Keratinocyte (primary cell): ENCODE data around the gene HIVEP2. TPM values are rescaled to one million over a fixed set of nuclear protein-coding genes. Genes with fewer than 3 reads are reported as not detected.

ENCODE experiments used
- DNase-seq: peaks from one replicate; pipeline ENCODE4 v3.0.0-alpha.2; 2011; ENCODE audit warnings: low read depth, missing footprints, low spot score
- FAIRE-seq: peaks from 2 replicates; lab custom pipeline; 2011; peaks lifted over from hg19 to GRCh38; lab: Jason Lieb, UNC
- H2AFZ ChIP-seq: 2 replicates; pipeline ENCODE4 v1.6.0; 2012; ENCODE audit warnings: low read length, control low read depth, inconsistent platforms; ENCODE audit not compliant: control insufficient read depth
- H3K27ac ChIP-seq: 2 replicates; pipeline ENCODE4 v1.5.1; 2011; ENCODE audit warnings: low read length; ENCODE audit not compliant: control insufficient read depth, insufficient read depth
- H3K27me3 ChIP-seq: 3 replicates; pipeline ENCODE4 v1.6.0; 2011; ENCODE audit warnings: low read length; ENCODE audit not compliant: control insufficient read depth, insufficient read depth; ENCODE audit errors: extremely low read depth
- H3K36me3 ChIP-seq, 2 experiments: 2 replicates in 1 of 2; 3 replicates in 1 of 2; pipeline ENCODE4 v1.5.1; 2011; ENCODE audit warnings: low read length in 2 of 2, mild to moderate bottlenecking in 1 of 2; ENCODE audit not compliant: control insufficient read depth in 2 of 2, insufficient read depth in 2 of 2; ENCODE audit errors: extremely low read depth in 1 of 2
- H3K4me1 ChIP-seq: 3 replicates; pipeline ENCODE4 v1.5.1; 2011; ENCODE audit warnings: low read length; ENCODE audit not compliant: control insufficient read depth, insufficient read depth; ENCODE audit errors: extremely low read depth
- H3K4me2 ChIP-seq: 3 replicates; pipeline ENCODE4 v1.6.0; 2011; ENCODE audit warnings: low read depth, low read length; ENCODE audit not compliant: control insufficient read depth, insufficient read depth; ENCODE audit errors: extremely low read depth
- H3K4me3 ChIP-seq, 3 experiments: fragments of 200-600 bp in 1 of 3; sonication (generic) in 1 of 3; 2 replicates in 2 of 3; 3 replicates in 1 of 3; pipeline ENCODE4 v1.5.1; 2011 to 2016; ENCODE audit warnings: low read length in 3 of 3, mild to moderate bottlenecking in 3 of 3, control low read depth in 2 of 3, inconsistent platforms in 1 of 3, low read depth in 1 of 3, mixed read lengths in 1 of 3, mixed run types in 1 of 3, moderate library complexity in 1 of 3; ENCODE audit not compliant: control insufficient read depth in 2 of 3, insufficient read depth in 2 of 3; ENCODE audit errors: extremely low read depth in 1 of 3
- H3K79me2 ChIP-seq: 2 replicates; pipeline ENCODE4 v1.6.0; 2012; ENCODE audit warnings: low read length; ENCODE audit not compliant: control insufficient read depth, insufficient read depth
- H3K9ac ChIP-seq: 3 replicates; pipeline ENCODE4 v1.6.0; 2011; ENCODE audit warnings: low read length; ENCODE audit not compliant: control insufficient read depth, insufficient read depth; ENCODE audit errors: extremely low read depth
- H3K9me1 ChIP-seq: 3 replicates; pipeline ENCODE4 v1.6.0; 2011; ENCODE audit warnings: low read length; ENCODE audit not compliant: control insufficient read depth, insufficient read depth; ENCODE audit errors: extremely low read depth
- H3K9me3 ChIP-seq: 2 replicates; pipeline ENCODE4 v1.5.1; 2012; ENCODE audit warnings: low read depth, low read length; ENCODE audit not compliant: control insufficient read depth
- H4K20me1 ChIP-seq: 3 replicates; pipeline ENCODE4 v1.6.0; 2011; ENCODE audit warnings: low read length; ENCODE audit not compliant: control insufficient read depth, insufficient read depth; ENCODE audit errors: extremely low read depth
- EZH2 ChIP-seq: IDR thresholded peaks from one replicate; pipeline ENCODE4 v1.6.1; 2012; ENCODE audit warnings: inconsistent platforms, mild to moderate bottlenecking, low read length, moderate library complexity
- dilution Hi-C: fragments of 300-500 bp; cut with MboI; formaldehyde crosslinking; loops from one replicate; pipeline ENCODE4 v1.7.0; 2020; ENCODE audit warnings: low sequenced_read_pairs; ENCODE audit not compliant: extremely low pct_ligation_motif_present
- polyA plus RNA-seq, 5 experiments: library from polyadenylated mRNA; depleted of rRNA in 3 of 5; stranded (reverse) in 3 of 5; stranded (forward) in 1 of 5; unstranded in 1 of 5; fragments of >200 nt; gene quantifications; 1 replicate in 1 of 5; 2 replicates in 3 of 5; 3 replicates in 1 of 5; pipeline versions ENCODE4 v1.2.1 to v1.2.3, GENCODE V29; 2011 to 2012; ENCODE audit warnings: missing spikeins in 2 of 5, low read depth in 1 of 5, low replicate concordance in 1 of 5
- TF ChIP-seq, protein P1 (sequence below), 3 experiments: IDR thresholded peaks in 1 of 3; conservative IDR thresholded peaks in 1 of 3; optimal IDR thresholded peaks in 1 of 3; 2 replicates in 2 of 3; 3 replicates in 1 of 3; pipeline versions ENCODE3 to v1.5.1; 2011; ENCODE audit warnings: low read length in 3 of 3, mild to moderate bottlenecking in 3 of 3, moderate library complexity in 2 of 3, control low read depth in 1 of 3, inconsistent platforms in 1 of 3; ENCODE audit not compliant: insufficient read depth in 2 of 3; ENCODE audit errors: extremely low read depth in 1 of 3

Gene HIVEP2
- polyA plus RNA-seq, 1 donor (not counting 4 experiments of a cell fraction or from before 2014, with no cell fraction given) = 8.9 TPM

DNA sequence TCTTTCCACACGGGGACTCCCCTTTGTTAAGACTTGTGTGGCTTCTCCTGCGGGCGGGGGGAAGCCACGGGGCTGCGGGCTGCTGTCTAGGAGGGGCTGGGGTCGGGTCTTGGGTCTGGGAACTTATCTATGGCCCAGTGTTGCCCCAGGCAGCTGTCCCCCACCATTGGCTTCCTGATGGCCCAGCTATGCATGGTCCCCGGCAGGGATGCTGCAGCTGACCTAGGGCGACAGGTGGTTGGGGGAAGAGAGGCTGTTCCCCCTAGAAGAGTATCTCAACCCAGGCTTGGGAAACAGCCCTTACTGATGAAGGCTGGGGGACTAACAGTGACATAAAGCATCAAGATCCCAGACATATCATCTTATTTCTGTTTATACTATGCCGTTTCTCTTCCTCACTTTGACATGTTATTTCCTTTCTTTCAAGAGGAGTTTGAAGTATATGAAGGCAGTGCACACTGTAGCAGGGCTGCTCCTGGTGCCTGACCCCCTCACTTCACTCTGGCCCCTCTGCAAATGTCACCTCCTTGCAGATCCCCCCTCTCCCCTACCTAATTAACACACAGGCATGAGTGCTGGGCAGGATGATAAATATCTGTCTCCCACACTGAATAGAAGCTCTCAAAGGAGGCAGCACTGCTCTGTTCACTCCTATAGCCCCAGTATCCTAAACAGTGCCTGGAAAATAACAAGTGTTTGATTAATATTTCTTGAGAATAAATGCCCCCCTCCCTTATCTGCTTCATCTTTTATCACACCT is 87.0 kb downstream of the HIVEP2 start:
- Histone ChIP-seq H3K9me3 (no peaks in the 10 kb centered on the region), H3K36me3 (no peaks in the 10 kb centered on the region), H3K4me1 (peaks cover 14% of the 10 kb centered on the region), H2AFZ (no peak overlapping the region), H4K20me1 (no peaks in the 10 kb centered on the region), H3K9ac (no peak overlapping the region), H3K9me1 (no peaks in the 10 kb centered on the region), H3K79me2 (no peaks in the 10 kb centered on the region), H3K27me3 (no peaks in the 10 kb centered on the region), H3K4me2 (no peak overlapping the region), H3K4me3 (no peak overlapping the region), H3K27ac (no peak overlapping the region)
- no peak for FAIRE-seq
- dilution Hi-C loops = no loop called here
- no peak for TF ChIP-seq EZH2
- TF ChIP-seq, protein P1, sequence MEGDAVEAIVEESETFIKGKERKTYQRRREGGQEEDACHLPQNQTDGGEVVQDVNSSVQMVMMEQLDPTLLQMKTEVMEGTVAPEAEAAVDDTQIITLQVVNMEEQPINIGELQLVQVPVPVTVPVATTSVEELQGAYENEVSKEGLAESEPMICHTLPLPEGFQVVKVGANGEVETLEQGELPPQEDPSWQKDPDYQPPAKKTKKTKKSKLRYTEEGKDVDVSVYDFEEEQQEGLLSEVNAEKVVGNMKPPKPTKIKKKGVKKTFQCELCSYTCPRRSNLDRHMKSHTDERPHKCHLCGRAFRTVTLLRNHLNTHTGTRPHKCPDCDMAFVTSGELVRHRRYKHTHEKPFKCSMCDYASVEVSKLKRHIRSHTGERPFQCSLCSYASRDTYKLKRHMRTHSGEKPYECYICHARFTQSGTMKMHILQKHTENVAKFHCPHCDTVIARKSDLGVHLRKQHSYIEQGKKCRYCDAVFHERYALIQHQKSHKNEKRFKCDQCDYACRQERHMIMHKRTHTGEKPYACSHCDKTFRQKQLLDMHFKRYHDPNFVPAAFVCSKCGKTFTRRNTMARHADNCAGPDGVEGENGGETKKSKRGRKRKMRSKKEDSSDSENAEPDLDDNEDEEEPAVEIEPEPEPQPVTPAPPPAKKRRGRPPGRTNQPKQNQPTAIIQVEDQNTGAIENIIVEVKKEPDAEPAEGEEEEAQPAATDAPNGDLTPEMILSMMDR (optimal IDR thresholded peaks at IDR 0.05 in 1 of 3, IDR thresholded peaks at IDR 0.05 in 1 of 3, conservative IDR thresholded peaks at IDR 0.05 in 1 of 3; ENCODE audit: extremely low read depth in 1 of 3, insufficient read depth in 2 of 3, low read length in 3 of 3) = no peak
- no peak for DNase-seq

DNA sequence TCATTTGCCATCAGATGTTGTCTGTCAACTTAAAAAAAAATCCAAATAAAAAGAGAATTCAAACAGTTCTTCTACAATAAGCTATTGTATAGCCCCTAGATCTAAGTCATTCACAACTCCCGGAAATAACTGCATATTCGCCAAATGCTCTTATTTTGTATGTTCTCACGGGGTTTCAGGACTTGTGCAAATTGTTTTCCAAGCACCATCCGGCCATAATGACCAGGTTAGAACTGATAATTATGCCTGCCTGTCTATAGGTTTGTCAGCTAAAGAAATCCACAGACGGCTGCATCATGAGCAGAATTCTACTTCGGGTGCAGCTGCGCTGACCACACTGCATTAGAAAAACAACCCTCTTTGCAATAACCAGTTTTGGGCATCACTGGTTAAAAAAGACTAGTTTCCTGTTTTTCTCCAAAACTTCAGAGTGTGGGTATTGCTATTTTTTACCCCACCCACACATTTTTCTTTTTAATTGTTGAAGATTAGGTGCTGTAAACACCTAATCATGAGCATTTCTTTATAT is 87.7 kb downstream of the HIVEP2 start:
- H4K20me1 ChIP-seq = no peaks in the 10 kb centered on the region
- H3K9me1 ChIP-seq = no peaks in the 10 kb centered on the region
- no peak for TF ChIP-seq EZH2
- TF ChIP-seq, protein P1 (optimal IDR thresholded peaks at IDR 0.05 in 1 of 3, IDR thresholded peaks at IDR 0.05 in 1 of 3, conservative IDR thresholded peaks at IDR 0.05 in 1 of 3; ENCODE audit: extremely low read depth in 1 of 3, insufficient read depth in 2 of 3, low read length in 3 of 3) = no peak
- H3K4me3 ChIP-seq = no peak overlapping the region
- FAIRE-seq = no peak
- H3K4me2 ChIP-seq = no peak overlapping the region
- no peaks in the 10 kb centered on the region for H3K79me2 ChIP-seq
- H3K4me1 ChIP-seq = peaks cover 15% of the 10 kb centered on the region
- H3K27ac ChIP-seq = no peak overlapping the region
- H3K36me3 ChIP-seq = no peaks in the 10 kb centered on the region
- H2AFZ ChIP-seq = no peak overlapping the region
- H3K9ac ChIP-seq = no peak overlapping the region
- no peaks in the 10 kb centered on the region for H3K27me3 ChIP-seq
- no peak for DNase-seq
- H3K9me3 ChIP-seq = no peaks in the 10 kb centered on the region
- dilution Hi-C loops = no loop called here
